HEK293T (cell line): ENCODE results near the gene OXER1.

Experiments
- CTCF ChIA-PET: fragments of 350-600 bp; formaldehyde crosslinking; extraction: SDS; loops from one replicate; lab custom pipeline; 2021; ENCODE audit warnings: antibody characterized with exemption, inconsistent platforms; lab: Yijun Ruan, JAX
- POLR2A ChIA-PET: fragments of 350-600 bp; formaldehyde crosslinking; extraction: SDS; loops from one replicate; lab custom pipeline; 2020; ENCODE audit warnings: antibody characterized with exemption, inconsistent platforms; lab: Yijun Ruan, JAX
- DNase-seq: peaks from one replicate; pipeline ENCODE4 v3.0.0; 2012; ENCODE audit warnings: mixed read lengths; ENCODE audit errors: extremely low spot score
- ARNT ChIP-seq: fragments of 450-650 bp; IDR thresholded peaks from 2 replicates; pipeline ENCODE4 v1.6.1; 2017; ENCODE audit warnings: mild to moderate bottlenecking
- BHLHE40 ChIP-seq: fragments of 450-650 bp; IDR thresholded peaks from 2 replicates; pipeline ENCODE4 v1.6.1; 2016; ENCODE audit warnings: mild to moderate bottlenecking, moderate library complexity, borderline replicate concordance
- CTBP1 ChIP-seq: fragments of 450-650 bp; IDR thresholded peaks from 2 replicates; pipeline ENCODE4 v1.6.1; 2016; ENCODE audit warnings: borderline replicate concordance
- ELF4 ChIP-seq: fragments of 450-650 bp; IDR thresholded peaks from 2 replicates; pipeline ENCODE4 v1.6.1; 2017; ENCODE audit warnings: antibody characterized with exemption
- FOXA1 ChIP-seq: fragments of 450-650 bp; IDR thresholded peaks from 2 replicates; pipeline ENCODE4 v1.6.1; 2016; ENCODE audit warnings: mild to moderate bottlenecking
- FOXK2 ChIP-seq: fragments of 450-650 bp; IDR thresholded peaks from 2 replicates; pipeline ENCODE4 v1.6.1; 2016; ENCODE audit warnings: mild to moderate bottlenecking
- FOXM1 ChIP-seq: fragments of 450-650 bp; IDR thresholded peaks from 2 replicates; pipeline ENCODE4 v1.6.1; 2017; ENCODE audit warnings: mild to moderate bottlenecking, borderline replicate concordance
- HDGF ChIP-seq: fragments of 450-650 bp; IDR thresholded peaks from 2 replicates; pipeline ENCODE4 v1.6.1; 2017; ENCODE audit warnings: antibody characterized with exemption, borderline replicate concordance
- LEF1 ChIP-seq: fragments of 450-650 bp; IDR thresholded peaks from 2 replicates; pipeline ENCODE4 v1.6.1; 2017; ENCODE audit warnings: mild to moderate bottlenecking, borderline replicate concordance
- NFRKB ChIP-seq: fragments of 450-650 bp; IDR thresholded peaks from 2 replicates; pipeline ENCODE4 v1.6.1; 2016; ENCODE audit warnings: mild to moderate bottlenecking, moderate library complexity
- PKNOX1 ChIP-seq: fragments of 450-650 bp; IDR thresholded peaks from 2 replicates; pipeline ENCODE4 v1.6.1; 2016
- SP1 ChIP-seq: fragments of 450-650 bp; IDR thresholded peaks from 2 replicates; pipeline ENCODE4 v1.6.1; 2017
- SUZ12 ChIP-seq: fragments of 450-650 bp; IDR thresholded peaks from 2 replicates; pipeline ENCODE4 v1.6.1; 2016; ENCODE audit warnings: mild to moderate bottlenecking
- TARDBP ChIP-seq: fragments of 450-650 bp; IDR thresholded peaks from 2 replicates; pipeline ENCODE4 v1.6.1; 2016
- ZNF384 ChIP-seq: fragments of 450-650 bp; IDR thresholded peaks from 2 replicates; pipeline ENCODE4 v1.6.1; 2016

The OXER1 gene

GRCh38 chr2:42769583-42770287, 5.8 kb upstream of the OXER1 start:
- DNase-seq, result no peak
- TF ChIP-seq FOXA1, result no peak
- no peak for TF ChIP-seq ZNF384
- no peak for TF ChIP-seq FOXK2
- TF ChIP-seq TARDBP, result no peak
- no peak for TF ChIP-seq LEF1
- no peak for TF ChIP-seq SP1
- no peak for TF ChIP-seq SUZ12
- no peak for TF ChIP-seq CTBP1
- TF ChIP-seq NFRKB, result no peak
- ChIA-PET CTCF (interaction anchor here (0.6 to 0.7 kb wide), 2 partner anchors 57 to 64 kb away, joined by 3 to 4 read pairs; no protein-coding TSS in a partner anchor), POLR2A (no interaction called here)

- ChIA-PET POLR2A (no interaction called here), CTCF (no interaction called here)
- DNase-seq, result no peak
- TF ChIP-seq CTBP1, result no peak
- no peak for TF ChIP-seq FOXM1
These were observed 4.8 kb upstream of the OXER1 start for GRCh38 chr2:42768706-42769256.

- no peak for DNase-seq
- CTCF ChIA-PET, result no interaction called here
- TF ChIP-seq TARDBP (no peak), SUZ12 (no peak), LEF1 (no peak), ARNT (no peak), ZNF384 (no peak), HDGF (no peak), FOXK2 (no peak), FOXM1 (no peak), CTBP1 (no peak), BHLHE40 (no peak)
- POLR2A ChIA-PET, result no interaction called here
These were observed 4.2 kb upstream of the OXER1 start for GRCh38 chr2:42767899-42768705.

GRCh38 chr2:42767080-42767898, 3.4 kb upstream of the OXER1 start:
- CTCF ChIA-PET, result no interaction called here
- DNase-seq, result no peak
- POLR2A ChIA-PET, result no interaction called here
- no peak for TF ChIP-seq LEF1

GRCh38 chr2:42765686-42766085, 1.8 kb upstream of the OXER1 start:
- POLR2A ChIA-PET, result no interaction called here
- CTCF ChIA-PET, result interaction anchor here (0.5 kb wide), 1 partner anchor 70 kb away, joined by 3 read pairs; no protein-coding TSS in a partner anchor

GRCh38 chr2:42764901-42765300, 966 bp upstream of the OXER1 start:
- POLR2A ChIA-PET, result no interaction called here
- no peak for DNase-seq
- TF ChIP-seq HDGF (no peak), FOXM1 (no peak)
- CTCF ChIA-PET, result no interaction called here

More at GRCh38 chr2:42765686-42766085, 1.8 kb upstream of the OXER1 start:
- TF ChIP-seq BHLHE40 (no peak), PKNOX1 (no peak), ARNT (no peak), LEF1 (no peak), TARDBP (no peak), FOXA1 (no peak), FOXK2 (no peak), CTBP1 (no peak), ELF4 (no peak)
- no peak for DNase-seq

GRCh38 chr2:42762823-42763804, 821 bp downstream of the OXER1 start:
- POLR2A ChIA-PET, result no interaction called here
- TF ChIP-seq SUZ12 (no peak), TARDBP (no peak), PKNOX1 (no peak), NFRKB (no peak), ELF4 (no peak)

More at GRCh38 chr2:42762823-42763804, 821 bp downstream of the OXER1 start:
- CTCF ChIA-PET, result no interaction called here
- DNase-seq, result no peak
